ENCODE results near the gene DUS4L. TPM values are rescaled to one million over a fixed set of nuclear protein-coding genes. Genes with fewer than 3 reads are reported as not detected.

The DUS4L gene
- total RNA-seq, 1 experiment from 2014 or later: 15.3 TPM

GRCh38 chr7:107613439-107613838 lies 49.7 kb downstream of the DUS4L start:
- TF ChIP-seq ETV6 (CRISPR knock-in tag; IDR thresholded peaks at IDR 0.05) (no peak), FOXJ3 (CRISPR knock-in tag; IDR thresholded peaks at IDR 0.05; ENCODE audit: borderline replicate concordance) (no peak), SMAD4 (CRISPR knock-in tag; IDR thresholded peaks at IDR 0.05) (no peak), ZNF121 (CRISPR knock-in tag; IDR thresholded peaks at IDR 0.05) (no peak), FOXP4 (CRISPR knock-in tag; IDR thresholded peaks at IDR 0.05) (no peak), MLX (CRISPR knock-in tag; IDR thresholded peaks at IDR 0.05) (no peak), ZNF263 (CRISPR knock-in tag; IDR thresholded peaks at IDR 0.05; ENCODE audit: low read depth) (no peak), GABPB1 (CRISPR knock-in tag; IDR thresholded peaks at IDR 0.05) (no peak), JUN (CRISPR knock-in tag; IDR thresholded peaks at IDR 0.05) (no peak), NR2C2 (CRISPR knock-in tag; IDR thresholded peaks at IDR 0.05) (no peak), USF1 (CRISPR knock-in tag; IDR thresholded peaks at IDR 0.05) (no peak), GRHL2 (CRISPR knock-in tag; IDR thresholded peaks at IDR 0.05; ENCODE audit: insufficient replicate concordance, severe bottlenecking) (no peak), RORB (CRISPR knock-in tag; IDR thresholded peaks at IDR 0.05) (no peak), ZNF423 (CRISPR knock-in tag; IDR thresholded peaks at IDR 0.05) (no peak), TP53 (CRISPR knock-in tag; IDR thresholded peaks at IDR 0.05) (no peak), SOX15 (CRISPR knock-in tag; IDR thresholded peaks at IDR 0.05) (no peak)
- Mint-ChIP-seq H3K36me3 (no peaks in the 10 kb centered on the region), H3K4me3 (no peak overlapping the region), H3K9me3 (no peaks in the 10 kb centered on the region), H3K27me3 (ENCODE audit: low read depth) (no peaks in the 10 kb centered on the region), H3K4me1 (no peaks in the 10 kb centered on the region), H3K27ac (no peak overlapping the region)
- CTCF ChIA-PET: no interaction called here
- POLR2A ChIA-PET: no interaction called here
- ATAC-seq (no peak), DNase-seq (ENCODE audit: low spot score) (no peak)

- ATAC-seq: no peak
- no peak overlapping the region for H3K27ac Mint-ChIP-seq
- TF ChIP-seq USF2 (CRISPR knock-in tag; IDR thresholded peaks at IDR 0.05): no peak
- no peak for TF ChIP-seq ATF2 (CRISPR knock-in tag; IDR thresholded peaks at IDR 0.05; ENCODE audit: borderline replicate concordance, low read depth)
- no peak for TF ChIP-seq TCF7 (CRISPR knock-in tag; IDR thresholded peaks at IDR 0.05; ENCODE audit: low read depth)
- no peak for TF ChIP-seq PRDM15 (CRISPR knock-in tag; IDR thresholded peaks at IDR 0.05)
- TF ChIP-seq CREB1 (CRISPR knock-in tag; IDR thresholded peaks at IDR 0.05): no peak
- no peak for TF ChIP-seq SMAD3 (CRISPR knock-in tag; IDR thresholded peaks at IDR 0.05; ENCODE audit: borderline replicate concordance)
- no peak for TF ChIP-seq MXD4 (CRISPR knock-in tag; IDR thresholded peaks at IDR 0.05; ENCODE audit: borderline replicate concordance)
- no peak for TF ChIP-seq JAZF1 (CRISPR knock-in tag; IDR thresholded peaks at IDR 0.05)
- TF ChIP-seq ZNF425 (CRISPR knock-in tag; conservative IDR thresholded peaks at IDR 0.05): no peak
Measured at GRCh38 chr7:107613948-107614347, 50.2 kb downstream of the DUS4L start.

More at GRCh38 chr7:107613948-107614347, 50.2 kb downstream of the DUS4L start:
- H3K36me3 Mint-ChIP-seq: no peaks in the 10 kb centered on the region
- ChIA-PET POLR2A (no interaction called here), CTCF (no interaction called here)
- no peak for DNase-seq (ENCODE audit: low spot score)
- H3K27me3 Mint-ChIP-seq (ENCODE audit: low read depth): no peaks in the 10 kb centered on the region
- H3K9me3 Mint-ChIP-seq: no peaks in the 10 kb centered on the region
- H3K4me1 Mint-ChIP-seq: no peaks in the 10 kb centered on the region
- no peak overlapping the region for H3K4me3 Mint-ChIP-seq
